ENCODE measurements around the gene ABRACL. TPM values are rescaled to one million over a fixed set of nuclear protein-coding genes. Genes with fewer than 3 reads are reported as not detected.
"Not testable (repeated sequence)": the region's sequence is repeated elsewhere in the genome, so short reads cannot be mapped to it uniquely, and the experiment has no call there.

The ABRACL gene
- total RNA-seq, 4 donors from 2014 or later, result 1.5 to 3.0 (median 1.8) TPM; not detected in 1

DNA sequence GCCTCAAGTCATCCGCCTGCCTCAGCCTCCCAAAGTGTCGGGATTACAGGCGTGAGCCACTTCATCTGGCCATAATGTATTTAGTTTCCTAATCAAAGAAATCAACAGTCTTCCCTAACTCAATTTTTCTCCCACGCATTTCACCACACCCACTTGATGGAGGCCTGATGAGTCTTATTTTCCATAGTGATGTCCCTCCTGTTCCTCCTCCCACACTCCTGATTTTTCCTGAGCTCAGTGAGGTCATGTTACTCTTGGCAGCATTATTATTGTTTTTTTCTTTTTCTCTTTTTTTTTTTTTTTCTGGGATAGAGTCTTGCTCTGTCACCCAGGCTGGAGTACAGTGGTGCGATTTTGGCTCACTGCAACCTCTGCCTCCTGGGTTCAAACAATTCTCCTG, 8.9 kb downstream of the ABRACL start:
- in situ Hi-C loops (cut with MboI; ENCODE audit: low sequenced_read_pairs in 4 of 4), result no loop called here
- no peak for DNase-seq

DNA sequence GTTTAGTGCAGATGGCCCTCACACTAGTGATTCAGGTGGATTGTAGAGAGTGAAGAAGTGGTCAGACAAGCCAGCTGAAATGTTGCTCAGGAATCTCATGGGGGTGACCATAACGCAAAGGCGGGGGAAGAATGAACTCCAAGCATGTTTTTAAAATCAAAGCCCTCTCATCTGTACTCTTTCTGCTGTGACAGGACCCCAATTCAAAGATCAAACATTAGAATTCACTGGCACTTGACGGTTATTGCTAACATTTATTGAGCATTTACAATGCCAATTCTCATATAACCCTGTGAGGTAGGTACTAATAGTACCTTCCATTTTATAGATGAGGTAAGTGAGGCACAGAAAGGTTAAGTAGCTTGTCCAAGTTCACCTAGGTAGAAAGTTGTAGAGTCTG, 15.7 kb downstream of the ABRACL start:
- H3K4me3 ChIP-seq, result no peak overlapping the region
- no peaks in the 10 kb centered on the region for H3K27me3 ChIP-seq
- in situ Hi-C loops (cut with MboI; ENCODE audit: low sequenced_read_pairs in 4 of 4) (no loop called here), intact Hi-C loops (cut with DNase I; ENCODE audit: low total_unique reads) (no loop called here)
- no peaks in the 10 kb centered on the region for H3K4me1 ChIP-seq
- no peaks in the 10 kb centered on the region for H3K9me3 ChIP-seq
- no peaks in the 10 kb centered on the region for H3K36me3 ChIP-seq
- H3K27ac ChIP-seq, result no peak overlapping the region
- no peak for DNase-seq
- ATAC-seq, result no peak
- TF ChIP-seq, protein P1, sequence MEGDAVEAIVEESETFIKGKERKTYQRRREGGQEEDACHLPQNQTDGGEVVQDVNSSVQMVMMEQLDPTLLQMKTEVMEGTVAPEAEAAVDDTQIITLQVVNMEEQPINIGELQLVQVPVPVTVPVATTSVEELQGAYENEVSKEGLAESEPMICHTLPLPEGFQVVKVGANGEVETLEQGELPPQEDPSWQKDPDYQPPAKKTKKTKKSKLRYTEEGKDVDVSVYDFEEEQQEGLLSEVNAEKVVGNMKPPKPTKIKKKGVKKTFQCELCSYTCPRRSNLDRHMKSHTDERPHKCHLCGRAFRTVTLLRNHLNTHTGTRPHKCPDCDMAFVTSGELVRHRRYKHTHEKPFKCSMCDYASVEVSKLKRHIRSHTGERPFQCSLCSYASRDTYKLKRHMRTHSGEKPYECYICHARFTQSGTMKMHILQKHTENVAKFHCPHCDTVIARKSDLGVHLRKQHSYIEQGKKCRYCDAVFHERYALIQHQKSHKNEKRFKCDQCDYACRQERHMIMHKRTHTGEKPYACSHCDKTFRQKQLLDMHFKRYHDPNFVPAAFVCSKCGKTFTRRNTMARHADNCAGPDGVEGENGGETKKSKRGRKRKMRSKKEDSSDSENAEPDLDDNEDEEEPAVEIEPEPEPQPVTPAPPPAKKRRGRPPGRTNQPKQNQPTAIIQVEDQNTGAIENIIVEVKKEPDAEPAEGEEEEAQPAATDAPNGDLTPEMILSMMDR (IDR thresholded peaks at IDR 0.05 in 4 of 5, conservative IDR thresholded peaks at IDR 0.05 in 1 of 5), result no peak
- TF ChIP-seq POLR2A (IDR thresholded peaks at IDR 0.05), result no peak

More for the DNA sequence above, 8.9 kb downstream of the ABRACL start:
- Histone ChIP-seq H3K4me1 (no peaks in the 10 kb centered on the region), H3K4me3 (no peak overlapping the region), H3K9me3 (no peaks in the 10 kb centered on the region), H3K27me3 (no peaks in the 10 kb centered on the region), H3K27ac (no peak overlapping the region), H3K36me3 (no peaks in the 10 kb centered on the region)
- intact Hi-C loops (cut with DNase I; ENCODE audit: low total_unique reads), result no loop called here
- TF ChIP-seq POLR2A (IDR thresholded peaks at IDR 0.05), result no peak
- TF ChIP-seq, protein P1 (IDR thresholded peaks at IDR 0.05 in 4 of 5, conservative IDR thresholded peaks at IDR 0.05 in 1 of 5), result no peak
- ATAC-seq, result no peak

DNA sequence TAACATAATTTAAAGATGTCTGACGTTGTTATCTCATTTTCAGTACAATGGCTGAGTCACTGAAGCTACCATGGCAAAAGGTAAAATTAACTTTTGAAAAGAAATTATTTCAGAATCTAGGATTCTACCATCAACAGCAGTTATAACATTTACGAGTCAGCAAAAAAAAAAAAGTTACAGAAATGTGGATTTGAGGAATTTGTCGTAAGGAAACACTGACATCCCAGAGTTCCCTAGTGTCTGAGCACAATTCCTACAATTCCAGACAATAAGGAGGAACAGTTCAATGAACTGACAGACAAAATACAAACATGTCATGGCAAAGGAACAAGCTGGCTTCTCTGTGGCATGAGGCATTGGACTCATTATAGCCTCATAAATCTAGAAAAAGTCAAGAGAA, 19.1 kb downstream of the ABRACL start:
- in situ Hi-C loops (cut with MboI; ENCODE audit: low sequenced_read_pairs in 4 of 4), result no loop called here
- Histone ChIP-seq H3K36me3 (no peaks in the 10 kb centered on the region), H3K9me3 (no peaks in the 10 kb centered on the region), H3K27me3 (no peaks in the 10 kb centered on the region), H3K27ac (no peak overlapping the region), H3K4me3 (no peak overlapping the region), H3K4me1 (no peaks in the 10 kb centered on the region)
- TF ChIP-seq POLR2A (IDR thresholded peaks at IDR 0.05), result no peak
- TF ChIP-seq, protein P1 (IDR thresholded peaks at IDR 0.05 in 4 of 5, conservative IDR thresholded peaks at IDR 0.05 in 1 of 5), result no peak
- intact Hi-C loops (cut with DNase I; ENCODE audit: low total_unique reads), result no loop called here
- ATAC-seq, result no peak
- no peak for DNase-seq

DNA sequence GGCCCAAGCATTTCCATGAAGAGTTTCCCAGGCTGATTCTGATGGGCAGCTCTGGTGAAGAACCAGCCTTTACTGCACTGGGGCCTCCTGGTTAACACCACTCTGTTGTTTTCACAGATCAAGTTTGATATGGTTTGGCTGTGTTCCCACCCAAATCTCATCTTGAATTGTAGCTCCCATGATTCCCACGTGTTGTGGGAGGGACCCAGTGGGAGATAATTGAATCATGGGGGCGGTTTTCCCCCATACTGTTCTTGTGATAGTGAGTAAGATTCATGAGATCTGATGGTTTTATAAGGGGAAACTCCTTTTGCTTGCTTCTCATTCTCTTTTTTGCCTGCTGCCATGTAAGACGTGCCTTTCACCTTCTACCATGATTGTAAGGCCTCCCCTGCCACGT, 20.4 kb downstream of the ABRACL start:
- H3K4me1 ChIP-seq; DNase-seq; H3K36me3 ChIP-seq; in situ Hi-C loops (cut with MboI; ENCODE audit: low sequenced_read_pairs in 4 of 4); H3K9me3 ChIP-seq; H3K27ac ChIP-seq; intact Hi-C loops (cut with DNase I; ENCODE audit: low total_unique reads); H3K4me3 ChIP-seq; H3K27me3 ChIP-seq; ATAC-seq: not testable (repeated sequence)

DNA sequence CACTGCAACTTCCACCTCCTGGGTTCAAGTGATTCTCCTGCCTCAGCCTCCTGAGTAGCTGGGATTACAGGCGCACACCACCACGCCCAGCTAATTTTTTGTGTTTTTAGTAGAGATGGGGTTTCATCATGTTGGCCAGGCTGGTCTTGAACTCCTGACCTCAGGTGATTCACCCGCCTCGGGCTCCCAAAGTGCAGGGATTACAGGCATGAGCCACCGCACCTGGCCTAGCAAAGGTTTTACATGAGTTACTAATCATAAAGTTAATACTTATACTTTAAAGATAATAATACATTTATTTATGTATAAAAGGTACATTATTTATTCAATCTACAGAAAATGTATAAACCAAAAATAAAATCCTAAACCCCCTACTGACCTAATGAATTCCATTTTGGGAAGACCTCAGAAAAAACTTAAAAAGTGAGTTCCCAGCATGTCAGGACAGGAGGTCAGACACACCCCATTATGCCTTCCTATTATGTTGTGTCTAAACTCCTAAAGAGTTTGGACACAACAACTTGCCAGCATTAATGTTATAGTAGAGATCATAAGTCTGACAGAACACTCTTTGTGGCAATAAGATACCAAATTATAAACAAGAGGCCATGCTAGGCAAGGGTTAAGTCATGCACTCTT, 21.7 kb downstream of the ABRACL start:
- H3K27ac ChIP-seq; DNase-seq; ATAC-seq; H3K4me1 ChIP-seq; H3K27me3 ChIP-seq; H3K4me3 ChIP-seq; H3K9me3 ChIP-seq; H3K36me3 ChIP-seq; intact Hi-C loops (cut with DNase I; ENCODE audit: low total_unique reads); in situ Hi-C loops (cut with MboI; ENCODE audit: low sequenced_read_pairs in 4 of 4): not testable (repeated sequence)

DNA sequence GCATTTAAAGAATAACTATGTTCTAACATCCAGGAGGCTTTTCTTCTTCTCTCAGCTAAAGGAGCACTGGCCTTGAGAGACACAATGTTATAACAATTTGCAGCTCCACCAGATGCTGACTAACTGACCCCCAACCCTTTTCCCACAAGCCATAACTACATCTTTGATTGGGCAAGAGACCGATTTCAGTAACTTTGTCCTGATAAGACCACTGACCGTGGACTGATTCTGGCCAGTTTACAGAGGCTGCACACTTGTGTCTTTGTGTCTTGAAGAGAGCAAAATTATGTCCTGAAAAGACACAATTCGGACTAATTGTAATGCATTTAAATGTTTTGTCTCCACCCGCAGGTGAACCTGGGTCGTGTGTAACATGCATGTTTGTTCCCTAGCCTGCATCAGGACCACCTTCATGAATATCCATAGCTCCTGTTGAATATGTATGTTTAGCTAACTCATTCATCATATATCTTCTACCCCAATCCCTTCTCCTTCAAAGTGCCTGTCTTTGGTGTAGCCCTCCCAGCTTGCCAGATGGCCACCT, 22.3 kb downstream of the ABRACL start:
- no peaks in the 10 kb centered on the region for H3K36me3 ChIP-seq
- no peak overlapping the region for H3K4me3 ChIP-seq
- TF ChIP-seq, protein P1 (IDR thresholded peaks at IDR 0.05 in 4 of 5, conservative IDR thresholded peaks at IDR 0.05 in 1 of 5), result no peak
- no peak for TF ChIP-seq POLR2A (IDR thresholded peaks at IDR 0.05)
- H3K4me1 ChIP-seq, result no peaks in the 10 kb centered on the region
- H3K27ac ChIP-seq, result no peak overlapping the region
- intact Hi-C loops (cut with DNase I; ENCODE audit: low total_unique reads) (no loop called here), in situ Hi-C loops (cut with MboI; ENCODE audit: low sequenced_read_pairs in 4 of 4) (no loop called here)
- no peaks in the 10 kb centered on the region for H3K27me3 ChIP-seq
- ATAC-seq (no peak), DNase-seq (no peak)
- no peaks in the 10 kb centered on the region for H3K9me3 ChIP-seq
